ENCODE measurements around the gene FLT1. TPM values are rescaled to one million over a fixed set of nuclear protein-coding genes. Genes with fewer than 3 reads are reported as not detected.

FLT1 gene
- polyA plus RNA-seq, 2 of the 4 experiments (the other 2 are of a cell fraction) = not detected

GRCh38 chr13:28375250-28375930, 119.5 kb downstream of the FLT1 start:
- DNase-seq (ENCODE audit: low read depth in 1 of 2, low spot score in 1 of 2) (no peak), ATAC-seq (no peak), FAIRE-seq (no peak)
- ChIA-PET POLR2A (no interaction called here), CTCF (interaction anchor here (0.7 kb wide), 1 partner anchor 1677 kb away, joined by 3 read pairs; no protein-coding TSS in a partner anchor)
- Histone ChIP-seq H3K27ac (no peak overlapping the region), H3K9me3 (no peaks in the 10 kb centered on the region), H3K4me3 (no peak overlapping the region), H3K4me2 (no peak overlapping the region), H3K4me1 (no peaks in the 10 kb centered on the region)
- no peak for TF ChIP-seq HES2 (IDR thresholded peaks at IDR 0.05)
- TF ChIP-seq HMGXB4 (CRISPR knock-in tag; IDR thresholded peaks at IDR 0.05; ENCODE audit: borderline replicate concordance) = no peak
- TF ChIP-seq ESRRA (IDR thresholded peaks at IDR 0.05; ENCODE audit: borderline replicate concordance, low read length) = no peak
- no peak for TF ChIP-seq TFCP2L1 (CRISPR knock-in tag; IDR thresholded peaks at IDR 0.05)
- no peak for TF ChIP-seq MAFK (IDR thresholded peaks at IDR 0.05; ENCODE audit: partially characterized antibody)
- no peak for TF ChIP-seq NPAS2 (CRISPR knock-in tag; IDR thresholded peaks at IDR 0.05; ENCODE audit: borderline replicate concordance)
- TF ChIP-seq JUNB (IDR thresholded peaks at IDR 0.05) = no peak
- no peak for TF ChIP-seq CBX8 (IDR thresholded peaks at IDR 0.05)
- TF ChIP-seq CTCF (IDR thresholded peaks at IDR 0.05) = no peak
- 39% methylated on average over 5 of the region's 5 CpGs for WGBS (ENCODE audit: missing lambda C conversion rate)

- Histone ChIP-seq H3K4me1 (no peaks in the 10 kb centered on the region), H3K27ac (no peak overlapping the region), H3K4me3 (no peak overlapping the region), H3K4me2 (no peak overlapping the region), H3K9me3 (no peaks in the 10 kb centered on the region)
- ChIA-PET POLR2A (no interaction called here), CTCF (no interaction called here)
- ATAC-seq (no peak), FAIRE-seq (no peak), DNase-seq (ENCODE audit: low read depth in 1 of 2, low spot score in 1 of 2) (no peak)
- 9% methylated on average over 3 of the region's 3 CpGs for WGBS (ENCODE audit: missing lambda C conversion rate)
- TF ChIP-seq RARB (CRISPR knock-in tag; IDR thresholded peaks at IDR 0.05) = no peak
- TF ChIP-seq NPAS2 (CRISPR knock-in tag; IDR thresholded peaks at IDR 0.05; ENCODE audit: borderline replicate concordance) = no peak
- TF ChIP-seq CEBPB (IDR thresholded peaks at IDR 0.05) = no peak
- TF ChIP-seq HDAC2 (IDR thresholded peaks at IDR 0.05) = no peak
- no peak for TF ChIP-seq PBX3 (IDR thresholded peaks at IDR 0.05)
- TF ChIP-seq ZNF302 (CRISPR knock-in tag; IDR thresholded peaks at IDR 0.05) = no peak
- no peak for TF ChIP-seq KDM5A (IDR thresholded peaks at IDR 0.05)
- no peak for TF ChIP-seq EHF (CRISPR knock-in tag; IDR thresholded peaks at IDR 0.05)
- TF ChIP-seq RAD21 (conservative IDR thresholded peaks at IDR 0.05 in 1 of 2, IDR thresholded peaks at IDR 0.05 in 1 of 2) = no peak
- no peak for TF ChIP-seq CHD4 (IDR thresholded peaks at IDR 0.05; ENCODE audit: borderline replicate concordance)
- no peak for TF ChIP-seq ESRRA (IDR thresholded peaks at IDR 0.05; ENCODE audit: borderline replicate concordance, low read length)
- TF ChIP-seq HEYL (CRISPR knock-in tag; IDR thresholded peaks at IDR 0.05) = no peak
- TF ChIP-seq ELK1 (IDR thresholded peaks at IDR 0.05; ENCODE audit: low read depth, low read length) = no peak
- no peak for TF ChIP-seq REST (IDR thresholded peaks at IDR 0.05)
Observed at GRCh38 chr13:28373810-28374209, 121.1 kb downstream of the FLT1 start.

Data from A549 (cell line).